HCT116 (cell line): ENCODE measurements around the gene CFAP58. TPM values are rescaled to one million over a fixed set of nuclear protein-coding genes. Genes with fewer than 3 reads are reported as not detected.

ENCODE experiments used
- ATAC-seq: fragments of 200-7000 bp; cut with Tn5 transposase; 2 replicates; pipeline ENCODE4 v1.9.1; 2020; ENCODE audit warnings: mild to moderate bottlenecking, moderate library complexity
- BruUV-seq: library from RNA; stranded (reverse); fragments of 400-500 nt; replicated peaks from 2 replicates; lab custom pipeline; 2021; lab: Mats Ljungman, UMichigan
- CTCF ChIA-PET: fragments of 300-600 bp; sonication (Branson Sonifier 250); formaldehyde crosslinking; loops from one replicate; lab custom pipeline; 2021; ENCODE audit warnings: antibody characterized with exemption; lab: Charles Lee
- POLR2A ChIA-PET: fragments of 300-600, 350-600 bp; sonication (Branson Sonifier 250); formaldehyde crosslinking; loops from one replicate; lab custom pipeline; 2021; ENCODE audit warnings: antibody characterized with exemption; lab: Charles Lee
- RAD21 ChIA-PET, 2 experiments: fragments of 300-600 bp; sonication (Branson Sonifier 250); formaldehyde crosslinking; loops; one replicate each; lab custom pipeline; 2023; ENCODE audit warnings: low total read pairs in 2 of 2; ENCODE audit not compliant: uncharacterized antibody in 2 of 2, unreplicated experiment in 2 of 2, low non-redundant PET in 1 of 2; lab: Charles Lee
- DNase-seq: peaks from one replicate; pipeline ENCODE4 v3.0.0-alpha.2; 2010; ENCODE audit warnings: low read depth, low spot score
- H2AFZ ChIP-seq: fragments of 200-600 bp; shearing (Covaris generic), sonication (generic); 2 replicates; pipeline ENCODE4 v1.6.1; 2017; ENCODE audit warnings: low read depth, mixed run types, mixed read lengths, antibody characterized with exemption, low read length; ENCODE audit not compliant: poor library complexity, severe bottlenecking
- H3K27ac ChIP-seq: 2 replicates; pipeline ENCODE4 v1.5.1; 2012; ENCODE audit warnings: low read depth, low read length
- H3K27me3 ChIP-seq: fragments of 200-600 bp; sonication (generic); 2 replicates; pipeline ENCODE4 v1.6.1; 2016; ENCODE audit warnings: mixed run types, low read length, mixed read lengths; ENCODE audit not compliant: insufficient read depth
- H3K36me3 ChIP-seq, 2 experiments: fragments of 200-500 bp in 1 of 2; fragments of 200-600 bp in 1 of 2; sonication (Bioruptor generic) in 1 of 2; sonication (generic) in 1 of 2; 2 replicates each; pipeline versions ENCODE4 v1.5.1 to v1.6.1; 2014 to 2016; ENCODE audit warnings: low read length in 2 of 2, inconsistent platforms in 1 of 2, mixed read lengths in 1 of 2, mixed run types in 1 of 2; ENCODE audit not compliant: insufficient read depth in 2 of 2, control insufficient read depth in 1 of 2
- H3K4me1 ChIP-seq, 2 experiments: fragments of 200-600 bp in 1 of 2; sonication (generic) in 1 of 2; 2 replicates each; pipeline versions ENCODE4 v1.5.1 to v1.6.1; 2012 to 2017; ENCODE audit warnings: low read length in 2 of 2, inconsistent platforms in 1 of 2, mild to moderate bottlenecking in 1 of 2, mixed read lengths in 1 of 2, mixed run types in 1 of 2, moderate library complexity in 1 of 2; ENCODE audit not compliant: insufficient read depth in 2 of 2, control insufficient read depth in 1 of 2
- H3K4me2 ChIP-seq: fragments of 200-600 bp; sonication (generic); 2 replicates; pipeline ENCODE4 v1.6.1; 2017; ENCODE audit warnings: mixed run types, low read length, mixed read lengths
- H3K4me3 ChIP-seq, 2 experiments: fragments of 200-600 bp in 1 of 2; sonication (generic) in 1 of 2; replicated peaks in 1 of 2; 2 replicates each; pipeline ENCODE4 v1.5.1; 2011 to 2016; ENCODE audit warnings: low read length in 2 of 2, control low read depth in 1 of 2, low read depth in 1 of 2, mild to moderate bottlenecking in 1 of 2, mixed read lengths in 1 of 2, mixed run types in 1 of 2
- H3K79me2 ChIP-seq: fragments of 200-600 bp; sonication (generic); 2 replicates; pipeline ENCODE4 v1.6.1; 2017; ENCODE audit warnings: mild to moderate bottlenecking, mixed run types, low read length, moderate library complexity, mixed read lengths; ENCODE audit not compliant: insufficient read depth
- H3K9ac ChIP-seq: fragments of 200-600 bp; sonication (generic); 2 replicates; pipeline ENCODE4 v1.6.1; 2016; ENCODE audit warnings: low read length, mixed read lengths
- H3K9me2 ChIP-seq: fragments of 200-600 bp; sonication (generic), shearing (Covaris generic); 2 replicates; pipeline ENCODE4 v1.6.1; 2017; ENCODE audit warnings: mixed run types, mild to moderate bottlenecking, moderate library complexity; ENCODE audit not compliant: insufficient read depth
- H3K9me3 ChIP-seq, 2 experiments: fragments of 200-500 bp in 1 of 2; fragments of 200-600 bp in 1 of 2; sonication (Bioruptor generic) in 1 of 2; sonication (generic) in 1 of 2; 2 replicates each; pipeline ENCODE4 v1.6.1; 2014 to 2017; ENCODE audit warnings: low read length in 2 of 2, mixed read lengths in 2 of 2, inconsistent platforms in 1 of 2, low read depth in 1 of 2, mild to moderate bottlenecking in 1 of 2, mixed run types in 1 of 2, moderate library complexity in 1 of 2; ENCODE audit not compliant: control insufficient read depth in 1 of 2, insufficient read depth in 1 of 2
- H4K20me1 ChIP-seq: fragments of 200-600 bp; sonication (generic), shearing (Covaris generic); 2 replicates; pipeline ENCODE4 v1.6.1; 2017; ENCODE audit warnings: mixed run types, mild to moderate bottlenecking, moderate library complexity; ENCODE audit not compliant: insufficient read depth
- ATF3 ChIP-seq: IDR thresholded peaks from 2 replicates; pipeline ENCODE4 v1.6.1; 2012
- CBX3 ChIP-seq: IDR thresholded peaks from 2 replicates; pipeline ENCODE4 v1.6.1; 2012; ENCODE audit warnings: low read depth
- EGR1 ChIP-seq: IDR thresholded peaks from 2 replicates; pipeline ENCODE4 v1.6.1; 2012; ENCODE audit warnings: low read depth
- ELF1 ChIP-seq: IDR thresholded peaks from 2 replicates; pipeline ENCODE4 v1.6.1; 2012; ENCODE audit warnings: low read depth, borderline replicate concordance
- EZH2phosphoT487 ChIP-seq: fragments of 200-600 bp; IDR thresholded peaks from 2 replicates; pipeline ENCODE4 v1.6.1; 2018; ENCODE audit warnings: antibody characterized with exemption, borderline replicate concordance
- FOSL1 ChIP-seq: IDR thresholded peaks from 2 replicates; pipeline ENCODE4 v1.6.1; 2012; ENCODE audit warnings: low read depth
- JUND ChIP-seq: IDR thresholded peaks from 2 replicates; pipeline ENCODE4 v1.6.1; 2012
- POLR2AphosphoS5 ChIP-seq: IDR thresholded peaks from 2 replicates; pipeline ENCODE4 v1.6.1; 2011; ENCODE audit warnings: mild to moderate bottlenecking, low read depth, low read length, moderate library complexity
- RAD21 ChIP-seq: IDR thresholded peaks from 2 replicates; pipeline ENCODE4 v1.6.1; 2012; ENCODE audit warnings: low read depth, mild to moderate bottlenecking
- REST ChIP-seq: IDR thresholded peaks from 2 replicates; pipeline ENCODE4 v1.6.1; 2012; ENCODE audit warnings: low read depth
- SIN3A ChIP-seq: IDR thresholded peaks from 2 replicates; pipeline ENCODE4 v1.6.1; 2012; ENCODE audit warnings: low read depth
- SRF ChIP-seq: IDR thresholded peaks from 2 replicates; pipeline ENCODE4 v1.6.1; 2012; ENCODE audit warnings: low read depth
- YY1 ChIP-seq: IDR thresholded peaks from 2 replicates; pipeline ENCODE4 v1.6.1; 2011; ENCODE audit warnings: low read length, low read depth, moderate library complexity, mild to moderate bottlenecking; ENCODE audit not compliant: insufficient replicate concordance; ENCODE audit errors: extremely low read depth
- ZBTB33 ChIP-seq: IDR thresholded peaks from 2 replicates; pipeline ENCODE4 v1.6.1; 2011; ENCODE audit warnings: mild to moderate bottlenecking, low read length, moderate library complexity; ENCODE audit not compliant: insufficient replicate concordance; ENCODE audit errors: extremely low read depth
- ZFX ChIP-seq: fragments of 450-650 bp; IDR thresholded peaks from 2 replicates; pipeline ENCODE4 v1.6.1; 2017
- ZNF274 ChIP-seq: fragments of 200-500 bp; sonication (Bioruptor generic); IDR thresholded peaks from 2 replicates; pipeline ENCODE4 v1.6.1; 2014; ENCODE audit warnings: mild to moderate bottlenecking, low read depth, low read length, inconsistent platforms
- intact Hi-C: fragments of 100-400 bp; cut with micrococcal nuclease; formaldehyde crosslinking; loops from 2 replicates; pipeline ENCODE4 v1.10.0; 2022
- total RNA-seq: library from RNA; stranded (reverse); gene quantifications from one replicate; pipeline ENCODE4 v1.2.1, GENCODE V29; 2021; ENCODE audit not compliant: unreplicated experiment

Gene CFAP58
- total RNA-seq, 1 experiment from 2014 or later = 0.91 TPM

DNA sequence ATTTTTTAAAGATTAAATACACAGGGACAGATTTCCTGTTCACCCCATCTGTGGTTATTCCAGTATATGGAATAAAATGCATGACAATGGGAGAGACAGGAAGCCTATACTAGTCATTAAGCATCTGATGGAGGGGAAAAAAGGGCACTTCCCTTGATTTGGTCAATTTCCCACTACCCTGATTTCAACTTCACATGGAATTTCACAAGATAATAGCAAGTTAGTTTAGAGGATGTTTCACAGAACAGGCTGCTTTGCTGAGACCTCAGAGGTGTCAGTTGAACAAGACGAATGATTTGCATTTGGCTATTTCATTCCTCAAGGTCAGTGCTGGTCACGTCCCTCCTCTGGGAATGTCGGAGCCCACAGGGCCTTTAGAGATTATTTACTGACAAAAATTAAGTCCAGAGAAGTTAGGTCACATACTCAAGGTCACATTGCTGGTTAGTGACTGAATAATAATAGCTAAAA lies 10.7 kb upstream of the CFAP58 start:
- no peak for TF ChIP-seq POLR2AphosphoS5
- no peak for TF ChIP-seq ELF1
- no peak for TF ChIP-seq RAD21
- no peak for TF ChIP-seq CBX3
- TF ChIP-seq ZBTB33 = no peak
- TF ChIP-seq JUND = no peak
- TF ChIP-seq FOSL1 = no peak
- no peak for TF ChIP-seq SIN3A
- TF ChIP-seq EZH2phosphoT487 = no peak
- TF ChIP-seq ZFX = no peak
- no peak for TF ChIP-seq REST
- TF ChIP-seq SRF = no peak
- TF ChIP-seq EGR1 = no peak
- no peak for TF ChIP-seq YY1
- TF ChIP-seq ZNF274 = no peak
- no peak for TF ChIP-seq ATF3
- intact Hi-C loops = no loop called here
- no peak for DNase-seq
- no TSS peak for BruUV-seq
- Histone ChIP-seq H3K9me2 (no peaks in the 10 kb centered on the region), H2AFZ (no peak overlapping the region), H3K4me1 (peaks cover 13 to 16% of the 10 kb centered on the region in 2 experiments), H4K20me1 (no peaks in the 10 kb centered on the region), H3K4me2 (no peak overlapping the region), H3K79me2 (peaks cover under 1% of the 10 kb centered on the region; the same call in 1 of the 2 replicates), H3K9ac (no peak overlapping the region), H3K27ac (no peak overlapping the region), H3K4me3 (no peak overlapping the region), H3K27me3 (no peaks in the 10 kb centered on the region), H3K9me3 (no peaks in the 10 kb centered on the region), H3K36me3 (no peaks in the 10 kb centered on the region)
- CTCF ChIA-PET = interaction anchor here (1.4 kb wide), 1 partner anchor 9 kb away, joined by 4 read pairs; no protein-coding TSS in a partner anchor
- ATAC-seq = no peak
- POLR2A ChIA-PET = no interaction called here
- RAD21 ChIA-PET = no interaction called here
